Astrocyte of the spinal cord (primary cell): Measurements from ENCODE around the gene CDK14.

Experiments used
- DNase-seq: peaks from one replicate; pipeline ENCODE4 v3.0.0; 2011; ENCODE audit warnings: low read depth, low spot score
- H3K4me3 ChIP-seq: 2 replicates; pipeline ENCODE4 v1.5.1; 2011; ENCODE audit warnings: low read depth, mild to moderate bottlenecking, low read length, moderate library complexity
- in situ Hi-C: cut with HindIII; loops from 2 replicates; pipeline ENCODE4 v1.10.0; 2017; ENCODE audit warnings: low sequenced_read_pairs
- TF ChIP-seq, protein P1 (sequence below): IDR thresholded peaks from 2 replicates; pipeline ENCODE4 v1.5.1; 2012; ENCODE audit warnings: low read depth, mild to moderate bottlenecking, low read length, inconsistent platforms

The CDK14 gene

DNA sequence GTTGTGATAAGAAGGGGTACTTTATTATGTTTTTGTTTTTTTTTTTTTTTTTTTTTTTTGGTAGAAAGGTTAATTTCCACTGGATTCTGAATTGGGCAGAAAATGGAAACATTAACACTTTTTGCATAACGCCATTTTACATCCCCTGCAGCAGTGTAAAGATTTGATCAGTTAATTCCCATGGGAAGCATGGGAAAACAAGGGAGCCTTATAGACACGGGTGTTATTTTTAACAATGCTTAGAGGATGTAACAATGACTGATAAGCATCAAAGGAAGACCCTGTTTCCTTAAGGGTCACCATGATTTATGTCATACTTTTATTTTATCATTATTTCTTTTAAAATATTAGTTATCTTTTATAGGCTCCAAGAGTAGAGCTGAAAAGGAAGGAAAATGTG is 140.2 kb downstream of the CDK14 start:
- in situ Hi-C loops: no loop called here
- DNase-seq: no peak
- no peak overlapping the region for H3K4me3 ChIP-seq
- TF ChIP-seq, protein P1, sequence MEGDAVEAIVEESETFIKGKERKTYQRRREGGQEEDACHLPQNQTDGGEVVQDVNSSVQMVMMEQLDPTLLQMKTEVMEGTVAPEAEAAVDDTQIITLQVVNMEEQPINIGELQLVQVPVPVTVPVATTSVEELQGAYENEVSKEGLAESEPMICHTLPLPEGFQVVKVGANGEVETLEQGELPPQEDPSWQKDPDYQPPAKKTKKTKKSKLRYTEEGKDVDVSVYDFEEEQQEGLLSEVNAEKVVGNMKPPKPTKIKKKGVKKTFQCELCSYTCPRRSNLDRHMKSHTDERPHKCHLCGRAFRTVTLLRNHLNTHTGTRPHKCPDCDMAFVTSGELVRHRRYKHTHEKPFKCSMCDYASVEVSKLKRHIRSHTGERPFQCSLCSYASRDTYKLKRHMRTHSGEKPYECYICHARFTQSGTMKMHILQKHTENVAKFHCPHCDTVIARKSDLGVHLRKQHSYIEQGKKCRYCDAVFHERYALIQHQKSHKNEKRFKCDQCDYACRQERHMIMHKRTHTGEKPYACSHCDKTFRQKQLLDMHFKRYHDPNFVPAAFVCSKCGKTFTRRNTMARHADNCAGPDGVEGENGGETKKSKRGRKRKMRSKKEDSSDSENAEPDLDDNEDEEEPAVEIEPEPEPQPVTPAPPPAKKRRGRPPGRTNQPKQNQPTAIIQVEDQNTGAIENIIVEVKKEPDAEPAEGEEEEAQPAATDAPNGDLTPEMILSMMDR: no peak

DNA sequence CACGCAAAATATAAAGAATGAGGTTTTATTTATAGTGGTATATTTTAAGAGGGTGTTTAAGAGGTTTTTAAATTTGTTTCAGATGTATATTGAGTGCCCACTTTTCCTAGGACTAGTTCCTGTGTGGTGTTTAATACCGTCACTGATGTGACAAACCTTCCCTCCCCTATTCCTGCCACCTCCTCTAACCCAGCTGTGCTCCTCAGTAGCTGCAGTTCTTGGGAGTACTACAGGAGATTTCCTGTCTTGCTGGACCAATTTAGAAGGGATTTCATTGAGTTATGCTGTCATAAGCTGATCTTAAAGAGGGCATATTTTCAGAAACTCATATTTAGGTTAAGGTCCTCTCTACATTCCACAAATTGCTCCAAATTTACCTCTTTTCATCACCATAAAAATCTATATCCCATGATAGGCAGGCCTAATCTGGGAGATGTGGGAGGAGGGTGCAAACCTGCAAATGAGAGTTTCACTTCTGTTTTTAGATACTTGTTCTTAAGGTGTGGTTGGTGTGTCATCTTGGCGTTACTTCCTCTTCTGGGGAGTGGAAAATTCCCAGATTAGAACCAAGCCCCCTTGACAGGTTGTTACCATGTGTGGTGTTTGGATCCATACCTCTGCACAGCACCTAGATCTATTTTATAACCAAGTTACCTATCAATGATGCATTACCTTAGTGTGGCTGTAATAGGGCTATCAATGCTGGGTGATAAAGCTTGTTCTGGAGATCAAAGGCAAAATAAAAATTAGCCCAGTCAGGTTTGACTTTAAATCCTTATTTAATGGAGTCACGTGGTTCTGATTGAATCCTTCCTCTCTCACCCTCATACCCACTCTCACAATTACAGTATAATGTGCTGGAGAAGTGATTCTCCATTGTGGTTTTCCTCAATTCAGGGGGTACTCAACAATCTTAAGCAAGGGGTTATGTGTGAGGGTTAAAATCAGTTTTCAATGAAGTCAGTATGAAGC is 141.1 kb downstream of the CDK14 start:
- no peak overlapping the region for H3K4me3 ChIP-seq
- no peak for DNase-seq
- in situ Hi-C loops: no loop called here
- TF ChIP-seq, protein P1: no peak

- no peak for DNase-seq
- in situ Hi-C loops: no loop called here
- H3K4me3 ChIP-seq: no peak overlapping the region
- TF ChIP-seq, protein P1: no peak
Observed at GRCh38 chr7:90738249-90738648, 142.1 kb downstream of the CDK14 start.

GRCh38 chr7:90739716-90740115 is 143.6 kb downstream of the CDK14 start:
- in situ Hi-C loops: no loop called here
- H3K4me3 ChIP-seq: no peak overlapping the region
- TF ChIP-seq, protein P1: no peak
- no peak for DNase-seq

DNA sequence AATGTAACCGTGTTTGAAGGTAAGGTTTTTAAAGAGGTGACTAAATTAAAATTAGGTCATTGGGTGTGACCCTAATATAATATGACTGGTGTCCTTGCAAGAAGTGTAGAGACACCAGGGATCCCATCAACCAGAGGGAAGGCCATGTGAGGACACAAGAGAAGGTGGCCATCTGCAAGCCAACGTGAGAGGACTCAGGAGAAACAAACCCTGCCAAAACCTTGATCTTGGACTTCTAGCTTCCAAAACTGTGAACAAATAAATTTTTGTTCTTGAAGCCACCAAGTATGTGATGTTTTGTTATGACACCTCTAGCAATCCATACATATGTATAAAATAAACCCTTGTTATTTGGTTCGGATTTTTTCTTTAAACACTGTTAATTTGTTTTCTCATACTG is 144.3 kb downstream of the CDK14 start:
- TF ChIP-seq, protein P1: no peak
- no peak for DNase-seq
- in situ Hi-C loops: no loop called here
- H3K4me3 ChIP-seq: no peak overlapping the region

DNA sequence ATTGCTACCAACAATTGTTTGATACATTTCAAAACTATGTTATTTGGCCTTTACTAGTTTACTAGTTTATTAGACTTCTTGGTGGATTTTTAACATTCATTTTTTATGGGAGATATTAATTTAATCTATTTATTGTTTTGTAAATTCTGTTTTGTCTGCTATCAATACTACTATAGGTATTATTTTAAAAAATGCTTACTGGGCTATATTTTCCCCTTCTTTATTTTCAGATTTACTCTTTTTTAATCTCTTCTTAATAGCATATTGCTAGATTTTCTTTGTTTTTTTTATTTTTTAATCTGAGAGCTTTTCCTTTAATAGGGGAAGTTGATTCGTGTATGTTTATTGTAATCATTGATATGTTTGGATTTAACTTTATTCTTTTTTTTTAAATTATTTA is 147.5 kb downstream of the CDK14 start:
- TF ChIP-seq, protein P1: no peak
- in situ Hi-C loops: no loop called here
- no peak overlapping the region for H3K4me3 ChIP-seq
- no peak for DNase-seq
